GM23338 (cell line): ENCODE data around the gene DLL4. TPM values are rescaled to one million over a fixed set of nuclear protein-coding genes. Genes with fewer than 3 reads are reported as not detected.

Source experiments
- ATAC-seq: fragments of 200-7000 bp; cut with Tn5 transposase; 3 replicates; pipeline ENCODE4 v1.9.1; 2020
- DNase-seq: peaks from one replicate; pipeline ENCODE4 v3.0.0-alpha.2; 2015; ENCODE audit warnings: low spot score
- H2AFZ ChIP-seq: fragments of 200-600 bp; sonication (generic); 2 replicates; pipeline ENCODE4 v1.8.0; 2016; ENCODE audit warnings: antibody characterized with exemption, mild to moderate bottlenecking, moderate library complexity
- H3F3A ChIP-seq: fragments of 200-600 bp; sonication (generic); replicated peaks from 2 replicates; pipeline ENCODE4 v1.8.0; 2017; ENCODE audit warnings: antibody characterized with exemption, mixed run types, low read depth
- H3K27ac ChIP-seq: fragments of 200-600 bp; sonication (generic); 2 replicates; pipeline ENCODE4 v1.6.1; 2016; ENCODE audit warnings: low read depth
- H3K27me3 ChIP-seq: fragments of 200-600 bp; sonication (generic); 2 replicates; pipeline ENCODE4 v1.8.0; 2016; ENCODE audit warnings: mild to moderate bottlenecking, mixed run types, moderate library complexity; ENCODE audit not compliant: insufficient read depth
- H3K36me3 ChIP-seq: fragments of 200-600 bp; sonication (generic); 2 replicates; pipeline ENCODE4 v1.8.0; 2016; ENCODE audit warnings: mild to moderate bottlenecking; ENCODE audit not compliant: insufficient read depth
- H3K4me1 ChIP-seq: fragments of 200-600 bp; sonication (generic); 2 replicates; pipeline ENCODE4 v1.8.0; 2016; ENCODE audit warnings: mild to moderate bottlenecking, moderate library complexity; ENCODE audit not compliant: insufficient read depth
- H3K4me2 ChIP-seq: fragments of 200-600 bp; sonication (generic); 2 replicates; pipeline ENCODE4 v1.7.1; 2017; ENCODE audit warnings: mixed run types
- H3K4me3 ChIP-seq: fragments of 200-600 bp; sonication (generic); 2 replicates; pipeline ENCODE4 v1.6.1; 2016; ENCODE audit warnings: mixed run types
- H3K79me2 ChIP-seq: fragments of 200-600 bp; sonication (generic); replicated peaks from 2 replicates; pipeline ENCODE4 v1.8.0; 2017; ENCODE audit warnings: mild to moderate bottlenecking; ENCODE audit not compliant: insufficient read depth
- H3K9me2 ChIP-seq: fragments of 200-600 bp; sonication (generic); 2 replicates; pipeline ENCODE4 v1.8.0; 2017; ENCODE audit not compliant: insufficient read depth
- H4K20me1 ChIP-seq: fragments of 200-600 bp; sonication (generic); replicated peaks from 2 replicates; pipeline ENCODE4 v1.8.0; 2017; ENCODE audit warnings: mild to moderate bottlenecking; ENCODE audit not compliant: insufficient read depth
- H3K27ac Mint-ChIP-seq: 2 replicates; pipeline ENCODE4 v1.8.0; 2020; ENCODE audit warnings: inconsistent platforms, mild to moderate bottlenecking, moderate library complexity, mixed read lengths
- H3K27me3 Mint-ChIP-seq: 3 replicates; pipeline ENCODE4 v1.8.0; 2022; ENCODE audit warnings: low read depth, mild to moderate bottlenecking, moderate library complexity, mixed read lengths, inconsistent platforms; ENCODE audit not compliant: insufficient read depth, poor library complexity
- H3K36me3 Mint-ChIP-seq: 3 replicates; pipeline ENCODE4 v1.8.0; 2021; ENCODE audit warnings: low read depth, mild to moderate bottlenecking, inconsistent platforms, moderate library complexity, mixed read lengths
- H3K4me1 Mint-ChIP-seq: 3 replicates; pipeline ENCODE4 v1.8.0; 2020; ENCODE audit warnings: mild to moderate bottlenecking, inconsistent platforms, mixed read lengths
- H3K4me3 Mint-ChIP-seq: 3 replicates; pipeline ENCODE4 v1.8.0; 2021; ENCODE audit warnings: moderate library complexity, mild to moderate bottlenecking, inconsistent platforms, mixed read lengths
- H3K9me3 Mint-ChIP-seq: 3 replicates; pipeline ENCODE4 v1.8.0; 2020; ENCODE audit warnings: moderate library complexity, mild to moderate bottlenecking, inconsistent platforms, mixed read lengths
- EZH2 ChIP-seq: fragments of 200-600 bp; sonication (generic); IDR thresholded peaks from one replicate; pipeline ENCODE4 v1.8.0; 2017; ENCODE audit warnings: antibody characterized with exemption, mild to moderate bottlenecking, low read depth; ENCODE audit not compliant: unreplicated experiment
- EZH2phosphoT487 ChIP-seq: fragments of 200-600 bp; sonication (generic); IDR thresholded peaks from one replicate; pipeline ENCODE4 v1.8.1; 2018; ENCODE audit warnings: antibody characterized with exemption; ENCODE audit not compliant: unreplicated experiment
- JUNB ChIP-seq: IDR thresholded peaks from one replicate; pipeline ENCODE4 v1.6.1; 2016; ENCODE audit warnings: antibody characterized with exemption; ENCODE audit not compliant: unreplicated experiment
- NANOG ChIP-seq: IDR thresholded peaks from 2 replicates; pipeline ENCODE4 v1.6.1; 2016; ENCODE audit warnings: antibody characterized with exemption, borderline replicate concordance
- POLR2AphosphoS5 ChIP-seq: IDR thresholded peaks from 2 replicates; pipeline ENCODE4 v1.6.1; 2016; ENCODE audit warnings: antibody characterized with exemption, low read depth
- STAT1 ChIP-seq: IDR thresholded peaks from one replicate; pipeline ENCODE4 v1.6.1; 2016; ENCODE audit warnings: antibody characterized with exemption; ENCODE audit not compliant: unreplicated experiment
- ZNF114 ChIP-seq: fragments of 250-450 bp; sonication (Bioruptor Pico); IDR thresholded peaks from 2 replicates; pipeline ENCODE4 v1.5.0; 2020; ENCODE audit warnings: mild to moderate bottlenecking, moderate library complexity
- polyA plus RNA-seq: library from polyadenylated mRNA; unstranded; fragments of >200 nt; fragmentation: Nextera tagmentation; extraction: Ambion mirVana; gene quantifications from 2 replicates; pipeline ENCODE4 v1.2.1, GENCODE V29; 2016
- total RNA-seq: library from RNA; depleted of rRNA; stranded (reverse); fragments of >200 nt; shearing (Covaris generic); gene quantifications from 2 replicates; pipeline ENCODE4 v1.2.3, GENCODE V29; 2014
- TF ChIP-seq, protein P1 (sequence below), 2 experiments: fragments of 200-600 bp in 1 of 2; sonication (generic) in 1 of 2; conservative IDR thresholded peaks; 2 replicates each; pipeline versions ENCODE4 v1.5.1 to v1.6.1; 2016 to 2017; ENCODE audit warnings: antibody characterized with exemption in 2 of 2, low read depth in 2 of 2, mild to moderate bottlenecking in 2 of 2, moderate library complexity in 1 of 2
- TF ChIP-seq, protein P2 (sequence below): IDR thresholded peaks from 2 replicates; pipeline ENCODE4 v1.6.1; 2016; ENCODE audit warnings: antibody characterized with exemption

Gene DLL4
- total and polyA plus RNA-seq, 2 experiments from 2014 or later: 0.31 to 0.99 TPM

GRCh38 chr15:40941528-40942336 lies 12.6 kb downstream of the DLL4 start:
- Histone ChIP-seq H3K9me2 (no peaks in the 10 kb centered on the region), H3K4me1 (peaks cover 21% of the 10 kb centered on the region), H4K20me1 (no peaks in the 10 kb centered on the region), H3K4me2 (peak overlapping the region; percentile 88), H3K79me2 (no peaks in the 10 kb centered on the region), H3K36me3 (no peaks in the 10 kb centered on the region), H3K4me3 (peak overlapping the region; percentile 71), H3K27ac (peak overlapping the region; percentile 66; the same call in 1 of the 2 replicates), H3K27me3 (peaks cover 24% of the 10 kb centered on the region), H2AFZ (peak overlapping the region; percentile 99), H3F3A (peaks cover 17% of the 10 kb centered on the region)
- Mint-ChIP-seq H3K27me3 (peaks cover 30% of the 10 kb centered on the region), H3K4me1 (peaks cover 38% of the 10 kb centered on the region), H3K4me3 (peak overlapping the region; percentile 69), H3K27ac (peak overlapping the region; percentile 81; the same call in 1 of the 2 replicates), H3K36me3 (no peaks in the 10 kb centered on the region; the same call in 2 of the 3 replicates), H3K9me3 (no peaks in the 10 kb centered on the region; the same call in 2 of the 3 replicates)
- peak; percentile 78 for ATAC-seq
- TF ChIP-seq, protein P1, sequence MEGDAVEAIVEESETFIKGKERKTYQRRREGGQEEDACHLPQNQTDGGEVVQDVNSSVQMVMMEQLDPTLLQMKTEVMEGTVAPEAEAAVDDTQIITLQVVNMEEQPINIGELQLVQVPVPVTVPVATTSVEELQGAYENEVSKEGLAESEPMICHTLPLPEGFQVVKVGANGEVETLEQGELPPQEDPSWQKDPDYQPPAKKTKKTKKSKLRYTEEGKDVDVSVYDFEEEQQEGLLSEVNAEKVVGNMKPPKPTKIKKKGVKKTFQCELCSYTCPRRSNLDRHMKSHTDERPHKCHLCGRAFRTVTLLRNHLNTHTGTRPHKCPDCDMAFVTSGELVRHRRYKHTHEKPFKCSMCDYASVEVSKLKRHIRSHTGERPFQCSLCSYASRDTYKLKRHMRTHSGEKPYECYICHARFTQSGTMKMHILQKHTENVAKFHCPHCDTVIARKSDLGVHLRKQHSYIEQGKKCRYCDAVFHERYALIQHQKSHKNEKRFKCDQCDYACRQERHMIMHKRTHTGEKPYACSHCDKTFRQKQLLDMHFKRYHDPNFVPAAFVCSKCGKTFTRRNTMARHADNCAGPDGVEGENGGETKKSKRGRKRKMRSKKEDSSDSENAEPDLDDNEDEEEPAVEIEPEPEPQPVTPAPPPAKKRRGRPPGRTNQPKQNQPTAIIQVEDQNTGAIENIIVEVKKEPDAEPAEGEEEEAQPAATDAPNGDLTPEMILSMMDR (conservative IDR thresholded peaks at IDR 0.05; ENCODE audit: low read depth in 2 of 2): peak; percentile 6 to 65; a peak in 2 of 4 replicates
- no peak for TF ChIP-seq NANOG
- TF ChIP-seq, protein P2, sequence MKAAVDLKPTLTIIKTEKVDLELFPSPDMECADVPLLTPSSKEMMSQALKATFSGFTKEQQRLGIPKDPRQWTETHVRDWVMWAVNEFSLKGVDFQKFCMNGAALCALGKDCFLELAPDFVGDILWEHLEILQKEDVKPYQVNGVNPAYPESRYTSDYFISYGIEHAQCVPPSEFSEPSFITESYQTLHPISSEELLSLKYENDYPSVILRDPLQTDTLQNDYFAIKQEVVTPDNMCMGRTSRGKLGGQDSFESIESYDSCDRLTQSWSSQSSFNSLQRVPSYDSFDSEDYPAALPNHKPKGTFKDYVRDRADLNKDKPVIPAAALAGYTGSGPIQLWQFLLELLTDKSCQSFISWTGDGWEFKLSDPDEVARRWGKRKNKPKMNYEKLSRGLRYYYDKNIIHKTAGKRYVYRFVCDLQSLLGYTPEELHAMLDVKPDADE: 0 out of 2 replicates have a peak, but pooled peaks have one; percentile 24
- TF ChIP-seq POLR2AphosphoS5: peak; percentile 24; the same call in 1 of the 2 replicates
- peak; percentile 94 for DNase-seq

DNA sequence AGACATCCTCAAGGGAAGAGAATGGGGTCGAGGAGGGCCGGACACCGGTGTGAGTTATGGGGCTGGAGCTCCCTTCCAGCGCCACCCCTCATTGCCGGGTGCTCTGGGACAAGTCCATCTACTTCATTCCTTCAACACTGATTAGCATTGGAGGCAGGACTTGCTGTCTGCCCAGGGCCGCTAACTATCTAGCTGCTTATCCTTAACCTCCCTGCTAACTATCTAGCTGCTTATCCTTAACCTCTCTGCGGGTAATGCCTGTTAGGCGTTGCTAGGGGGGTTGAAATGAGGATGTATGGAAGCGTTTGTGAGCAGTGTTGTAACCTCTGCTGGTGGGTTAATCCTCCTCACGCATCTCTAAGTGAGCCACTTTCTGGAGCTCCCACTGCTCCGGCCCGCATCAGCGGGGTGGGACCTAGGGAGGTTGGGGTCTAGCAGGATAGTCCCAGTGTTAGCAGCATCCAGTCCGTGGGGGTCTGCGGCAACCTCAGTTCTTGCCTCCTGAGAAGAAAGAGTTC lies 13.3 kb downstream of the DLL4 start:
- H3K27me3 Mint-ChIP-seq: peaks cover 32% of the 10 kb centered on the region
- peak overlapping the region; percentile 64 for H3K4me3 Mint-ChIP-seq
- no peak overlapping the region for H3K27ac Mint-ChIP-seq
- TF ChIP-seq EZH2phosphoT487 (no peak), EZH2 (no peak), ZNF114 (no peak), POLR2AphosphoS5 (no peak), STAT1 (no peak), JUNB (no peak)
- TF ChIP-seq, protein P1 (conservative IDR thresholded peaks at IDR 0.05; ENCODE audit: low read depth in 2 of 2): no peak
- TF ChIP-seq, protein P2: no peak

More for the DNA sequence above, 13.3 kb downstream of the DLL4 start:
- Mint-ChIP-seq H3K4me1 (peaks cover 33% of the 10 kb centered on the region), H3K36me3 (no peaks in the 10 kb centered on the region; the same call in 2 of the 3 replicates), H3K9me3 (no peaks in the 10 kb centered on the region; the same call in 2 of the 3 replicates)
- Histone ChIP-seq H3K27me3 (peaks cover 24% of the 10 kb centered on the region), H2AFZ (peak overlapping the region; percentile 99), H3K4me1 (peaks cover 21% of the 10 kb centered on the region), H3K4me3 (peak overlapping the region; percentile 71), H3K9me2 (no peaks in the 10 kb centered on the region), H4K20me1 (no peaks in the 10 kb centered on the region), H3K79me2 (no peaks in the 10 kb centered on the region), H3K36me3 (no peaks in the 10 kb centered on the region), H3K4me2 (peak overlapping the region; percentile 88), H3K27ac (no peak overlapping the region), H3F3A (peaks cover 14% of the 10 kb centered on the region)
- DNase-seq (no peak), ATAC-seq (peak; percentile 23)
